Astrocyte (in vitro differentiated cells and primary cell): ENCODE data around the gene CLDN15. TPM values are rescaled to one million over a fixed set of nuclear protein-coding genes. Genes with fewer than 3 reads are reported as not detected.

Source experiments
- DNase-seq: peaks from one replicate; pipeline ENCODE4 v3.0.0-alpha.2; 2010; ENCODE audit warnings: low read depth
- FAIRE-seq: peaks from 2 replicates; lab custom pipeline; 2011; peaks lifted over from hg19 to GRCh38; lab: Jason Lieb, UNC
- H2AFZ ChIP-seq: 2 replicates; pipeline ENCODE4 v1.6.0; 2012; ENCODE audit warnings: low read depth, low read length, inconsistent platforms
- H3K27ac ChIP-seq: 2 replicates; pipeline ENCODE4 v1.5.1; 2011; ENCODE audit warnings: low read depth, low read length, inconsistent platforms
- H3K27me3 ChIP-seq: 2 replicates; pipeline ENCODE4 v1.6.0; 2011; ENCODE audit warnings: low read length, inconsistent platforms; ENCODE audit not compliant: insufficient read depth
- H3K36me3 ChIP-seq: 2 replicates; pipeline ENCODE4 v1.5.1; 2011; ENCODE audit warnings: low read length, inconsistent platforms; ENCODE audit not compliant: insufficient read depth
- H3K4me1 ChIP-seq: 2 replicates; pipeline ENCODE4 v1.5.1; 2011; ENCODE audit warnings: low read length, inconsistent platforms; ENCODE audit not compliant: insufficient read depth
- H3K4me2 ChIP-seq: 2 replicates; pipeline ENCODE4 v1.6.0; 2012; ENCODE audit warnings: low read length, inconsistent platforms
- H3K4me3 ChIP-seq: 2 replicates; pipeline ENCODE4 v1.5.1; 2011; ENCODE audit warnings: low read depth, mild to moderate bottlenecking, low read length, inconsistent platforms; ENCODE audit not compliant: insufficient read depth
- H3K79me2 ChIP-seq: 2 replicates; pipeline ENCODE4 v1.6.0; 2012; ENCODE audit warnings: mild to moderate bottlenecking, low read length, inconsistent platforms; ENCODE audit not compliant: insufficient read depth
- H3K9ac ChIP-seq: 2 replicates; pipeline ENCODE4 v1.6.0; 2012; ENCODE audit warnings: mild to moderate bottlenecking, low read length, inconsistent platforms
- H3K9me3 ChIP-seq: 2 replicates; pipeline ENCODE4 v1.5.1; 2012; ENCODE audit warnings: low read depth, mild to moderate bottlenecking, low read length, inconsistent platforms; ENCODE audit not compliant: insufficient read depth
- H4K20me1 ChIP-seq: 2 replicates; pipeline ENCODE4 v1.6.0; 2012; ENCODE audit warnings: low read length, inconsistent platforms; ENCODE audit not compliant: insufficient read depth
- H3K27ac Mint-ChIP-seq: one replicate; pipeline ENCODE4 v1.8.0; 2021; ENCODE audit warnings: mild to moderate bottlenecking, mixed read lengths; ENCODE audit not compliant: unreplicated experiment
- H3K27me3 Mint-ChIP-seq: one replicate; pipeline ENCODE4 v1.8.0; 2021; ENCODE audit warnings: low read depth, mixed read lengths; ENCODE audit not compliant: unreplicated experiment
- H3K36me3 Mint-ChIP-seq: one replicate; pipeline ENCODE4 v1.8.0; 2021; ENCODE audit warnings: low read depth, mixed read lengths; ENCODE audit not compliant: unreplicated experiment
- H3K4me1 Mint-ChIP-seq: one replicate; pipeline ENCODE4 v1.8.0; 2021; ENCODE audit warnings: low read depth, mixed read lengths; ENCODE audit not compliant: unreplicated experiment
- H3K4me3 Mint-ChIP-seq: one replicate; pipeline ENCODE4 v1.8.0; 2021; ENCODE audit warnings: mild to moderate bottlenecking, moderate library complexity, mixed read lengths; ENCODE audit not compliant: unreplicated experiment
- H3K9me3 Mint-ChIP-seq: one replicate; pipeline ENCODE4 v1.8.0; 2021; ENCODE audit warnings: mild to moderate bottlenecking, mixed read lengths; ENCODE audit not compliant: unreplicated experiment
- CTCF ChIP-seq: IDR thresholded peaks from 2 replicates; pipeline ENCODE4 v1.5.1; 2011; ENCODE audit warnings: low read depth, mild to moderate bottlenecking, inconsistent platforms, low read length, moderate library complexity; ENCODE audit not compliant: insufficient read depth
- EZH2 ChIP-seq: IDR thresholded peaks from 2 replicates; pipeline ENCODE4 v1.6.1; 2012; ENCODE audit warnings: mild to moderate bottlenecking, low read length, inconsistent platforms; ENCODE audit not compliant: insufficient read depth
- total RNA-seq: library from RNA; stranded (reverse); gene quantifications from 2 replicates; pipeline ENCODE4 v1.2.1, GENCODE V29; 2021

The CLDN15 gene
- total RNA-seq, 1 donor from 2014 or later: 8.7 TPM

GRCh38 chr7:101198476-101198875, 39.1 kb downstream of the CLDN15 start:
- Mint-ChIP-seq H3K9me3 (no peaks in the 10 kb centered on the region), H3K4me1 (no peaks in the 10 kb centered on the region), H3K27ac (no peak overlapping the region), H3K27me3 (peaks cover 29% of the 10 kb centered on the region), H3K4me3 (no peak overlapping the region), H3K36me3 (no peaks in the 10 kb centered on the region)
- no peak overlapping the region for H3K4me3 ChIP-seq
- H3K36me3 ChIP-seq: no peaks in the 10 kb centered on the region
- H3K9ac ChIP-seq: no peak overlapping the region
- H3K4me2 ChIP-seq: no peak overlapping the region
- no peak overlapping the region for H2AFZ ChIP-seq
- no peak overlapping the region for H3K27ac ChIP-seq
- FAIRE-seq (no peak), DNase-seq (no peak)
- H4K20me1 ChIP-seq: peaks cover 3% of the 10 kb centered on the region
- peaks cover 26% of the 10 kb centered on the region for H3K27me3 ChIP-seq
- TF ChIP-seq CTCF (no peak), EZH2 (no peak)
- H3K79me2 ChIP-seq: no peaks in the 10 kb centered on the region
- H3K4me1 ChIP-seq: peaks cover 2% of the 10 kb centered on the region
- H3K9me3 ChIP-seq: no peaks in the 10 kb centered on the region

- Mint-ChIP-seq H3K27ac (no peak overlapping the region), H3K9me3 (no peaks in the 10 kb centered on the region), H3K27me3 (peaks cover 24% of the 10 kb centered on the region), H3K4me3 (no peak overlapping the region), H3K36me3 (no peaks in the 10 kb centered on the region), H3K4me1 (no peaks in the 10 kb centered on the region)
- Histone ChIP-seq H2AFZ (no peak overlapping the region), H3K9ac (no peak overlapping the region), H3K4me3 (no peak overlapping the region), H3K4me2 (no peak overlapping the region), H3K4me1 (peaks cover 2% of the 10 kb centered on the region), H4K20me1 (peaks cover 3% of the 10 kb centered on the region), H3K27ac (no peak overlapping the region), H3K27me3 (peaks cover 25% of the 10 kb centered on the region), H3K36me3 (no peaks in the 10 kb centered on the region), H3K79me2 (no peaks in the 10 kb centered on the region), H3K9me3 (no peaks in the 10 kb centered on the region)
- no peak for TF ChIP-seq EZH2
- TF ChIP-seq CTCF: no peak
- DNase-seq (no peak), FAIRE-seq (no peak)
Measured at GRCh38 chr7:101197991-101198390, 39.6 kb downstream of the CLDN15 start.

- Histone ChIP-seq H3K4me1 (no peaks in the 10 kb centered on the region), H3K9ac (no peak overlapping the region), H3K79me2 (no peaks in the 10 kb centered on the region), H3K27ac (no peak overlapping the region), H3K4me3 (no peak overlapping the region), H3K36me3 (no peaks in the 10 kb centered on the region), H3K27me3 (peaks cover 9% of the 10 kb centered on the region), H3K4me2 (no peak overlapping the region), H2AFZ (no peak overlapping the region), H3K9me3 (no peaks in the 10 kb centered on the region), H4K20me1 (no peaks in the 10 kb centered on the region)
- DNase-seq: no peak
- no peak overlapping the region for H3K4me3 Mint-ChIP-seq
- no peak overlapping the region for H3K27ac Mint-ChIP-seq
- peaks cover 11% of the 10 kb centered on the region for H3K27me3 Mint-ChIP-seq
- TF ChIP-seq CTCF (no peak), EZH2 (no peak)
- no peaks in the 10 kb centered on the region for H3K9me3 Mint-ChIP-seq
- H3K36me3 Mint-ChIP-seq: no peaks in the 10 kb centered on the region
- no peaks in the 10 kb centered on the region for H3K4me1 Mint-ChIP-seq
- FAIRE-seq: no peak
Measured at GRCh38 chr7:101195884-101196283, 41.7 kb downstream of the CLDN15 start.
